ENCODE measurements around the gene LAMA3. TPM values are rescaled to one million over a fixed set of nuclear protein-coding genes. Genes with fewer than 3 reads are reported as not detected.

The LAMA3 gene
- total RNA-seq, 1 experiment from 2014 or later: 5.6 TPM

DNA sequence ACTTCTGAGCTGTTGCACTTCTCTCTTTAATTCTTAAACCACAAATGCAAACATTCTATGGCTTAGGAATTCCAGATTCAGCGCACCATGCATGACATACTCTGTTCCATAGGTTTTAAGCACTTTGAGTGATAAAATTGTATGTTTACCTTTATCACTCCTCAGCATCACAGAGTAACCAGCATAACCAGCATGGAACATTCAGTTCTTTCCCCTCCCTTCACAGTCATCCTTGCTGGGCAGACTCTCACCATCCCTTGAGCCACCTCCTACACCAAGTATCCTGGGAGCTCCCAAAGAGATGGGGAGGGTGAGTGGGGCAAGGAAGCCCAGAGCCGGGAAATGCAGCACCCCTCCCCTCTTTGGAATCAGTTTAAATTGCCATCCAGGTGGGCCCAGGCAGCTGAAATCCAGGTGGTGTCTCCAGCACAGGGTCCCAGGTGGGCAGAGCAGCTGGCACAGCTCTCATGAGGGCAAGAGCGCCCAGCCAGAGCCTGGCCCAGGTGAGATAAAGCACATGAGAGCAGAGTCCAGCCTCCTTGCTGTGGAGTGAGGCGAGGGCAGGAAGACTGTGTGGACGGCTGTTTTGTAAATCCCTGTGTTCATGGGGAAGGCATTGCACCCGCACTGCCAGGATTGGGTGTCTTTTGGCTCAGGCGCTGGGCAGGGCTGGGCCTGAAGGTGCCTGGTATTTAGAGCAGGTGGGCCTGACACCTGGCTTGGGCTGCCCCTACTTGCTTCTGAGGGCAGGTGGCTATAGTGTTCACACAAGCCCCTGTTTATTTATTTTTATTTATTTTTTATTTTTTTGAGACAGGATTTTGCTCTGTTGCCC, 36.8 kb downstream of the LAMA3 start:
- no peak overlapping the region for H3K4me3 ChIP-seq (replicated peaks in 1 of 2; ENCODE audit: low read depth in 1 of 2, low read length in 2 of 2)
- H3K9me2 ChIP-seq (ENCODE audit: insufficient read depth): no peaks in the 10 kb centered on the region
- no peaks in the 10 kb centered on the region for H3K36me3 ChIP-seq (ENCODE audit: control insufficient read depth in 1 of 2, insufficient read depth in 2 of 2, low read length in 2 of 2)
- H3K27me3 ChIP-seq (ENCODE audit: insufficient read depth, low read length): no peaks in the 10 kb centered on the region
- H3K27ac ChIP-seq (ENCODE audit: low read depth, low read length): no peak overlapping the region
- no peak for ATAC-seq
- peaks cover 0 to 3% of the 10 kb centered on the region in 2 experiments; a peak in 1 of 4 replicates for H3K9me3 ChIP-seq (ENCODE audit: control insufficient read depth in 1 of 2, insufficient read depth in 1 of 2, low read depth in 1 of 2, low read length in 2 of 2)
- ChIA-PET POLR2A (no interaction called here), CTCF (interaction anchor here (1.1 kb wide), 1 partner anchor 23 kb away, joined by 3 read pairs; no protein-coding TSS in a partner anchor), RAD21 (ENCODE audit: low non-redundant PET in 1 of 2, low total read pairs in 2 of 2, uncharacterized antibody in 2 of 2, unreplicated experiment in 2 of 2) (no interaction called here)
- no peaks in the 10 kb centered on the region for H3K79me2 ChIP-seq (ENCODE audit: insufficient read depth, low read length)
- no peak overlapping the region for H3K9ac ChIP-seq (ENCODE audit: low read length)
- no peak overlapping the region for H2AFZ ChIP-seq (ENCODE audit: low read depth, low read length, poor library complexity, severe bottlenecking)
- intact Hi-C loops (cut with micrococcal nuclease): no loop called here
- BruUV-seq (replicated peaks): no TSS peak
- no peak for DNase-seq (ENCODE audit: low read depth, low spot score)
- H3K4me2 ChIP-seq (ENCODE audit: low read length): no peak overlapping the region
- no peaks in the 10 kb centered on the region for H4K20me1 ChIP-seq (ENCODE audit: insufficient read depth)
- no peak for TF ChIP-seq ZFX (IDR thresholded peaks at IDR 0.05)
- no peak for TF ChIP-seq EZH2phosphoT487 (IDR thresholded peaks at IDR 0.05; ENCODE audit: borderline replicate concordance)
- TF ChIP-seq ZNF274 (IDR thresholded peaks at IDR 0.05; ENCODE audit: low read depth, low read length): no peak
- TF ChIP-seq, protein P1, sequence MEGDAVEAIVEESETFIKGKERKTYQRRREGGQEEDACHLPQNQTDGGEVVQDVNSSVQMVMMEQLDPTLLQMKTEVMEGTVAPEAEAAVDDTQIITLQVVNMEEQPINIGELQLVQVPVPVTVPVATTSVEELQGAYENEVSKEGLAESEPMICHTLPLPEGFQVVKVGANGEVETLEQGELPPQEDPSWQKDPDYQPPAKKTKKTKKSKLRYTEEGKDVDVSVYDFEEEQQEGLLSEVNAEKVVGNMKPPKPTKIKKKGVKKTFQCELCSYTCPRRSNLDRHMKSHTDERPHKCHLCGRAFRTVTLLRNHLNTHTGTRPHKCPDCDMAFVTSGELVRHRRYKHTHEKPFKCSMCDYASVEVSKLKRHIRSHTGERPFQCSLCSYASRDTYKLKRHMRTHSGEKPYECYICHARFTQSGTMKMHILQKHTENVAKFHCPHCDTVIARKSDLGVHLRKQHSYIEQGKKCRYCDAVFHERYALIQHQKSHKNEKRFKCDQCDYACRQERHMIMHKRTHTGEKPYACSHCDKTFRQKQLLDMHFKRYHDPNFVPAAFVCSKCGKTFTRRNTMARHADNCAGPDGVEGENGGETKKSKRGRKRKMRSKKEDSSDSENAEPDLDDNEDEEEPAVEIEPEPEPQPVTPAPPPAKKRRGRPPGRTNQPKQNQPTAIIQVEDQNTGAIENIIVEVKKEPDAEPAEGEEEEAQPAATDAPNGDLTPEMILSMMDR (IDR thresholded peaks at IDR 0.05 in 2 of 3, conservative IDR thresholded peaks at IDR 0.05 in 1 of 3; ENCODE audit: borderline replicate concordance in 1 of 3, insufficient read depth in 1 of 3, low read depth in 2 of 3, low read length in 2 of 3): no peak
- no peak for TF ChIP-seq RAD21 (IDR thresholded peaks at IDR 0.05; ENCODE audit: low read depth)
- TF ChIP-seq POLR2A (IDR thresholded peaks at IDR 0.05; ENCODE audit: borderline replicate concordance, extremely low read depth, insufficient read depth, insufficient read length): no peak
- TF ChIP-seq, protein P2, sequence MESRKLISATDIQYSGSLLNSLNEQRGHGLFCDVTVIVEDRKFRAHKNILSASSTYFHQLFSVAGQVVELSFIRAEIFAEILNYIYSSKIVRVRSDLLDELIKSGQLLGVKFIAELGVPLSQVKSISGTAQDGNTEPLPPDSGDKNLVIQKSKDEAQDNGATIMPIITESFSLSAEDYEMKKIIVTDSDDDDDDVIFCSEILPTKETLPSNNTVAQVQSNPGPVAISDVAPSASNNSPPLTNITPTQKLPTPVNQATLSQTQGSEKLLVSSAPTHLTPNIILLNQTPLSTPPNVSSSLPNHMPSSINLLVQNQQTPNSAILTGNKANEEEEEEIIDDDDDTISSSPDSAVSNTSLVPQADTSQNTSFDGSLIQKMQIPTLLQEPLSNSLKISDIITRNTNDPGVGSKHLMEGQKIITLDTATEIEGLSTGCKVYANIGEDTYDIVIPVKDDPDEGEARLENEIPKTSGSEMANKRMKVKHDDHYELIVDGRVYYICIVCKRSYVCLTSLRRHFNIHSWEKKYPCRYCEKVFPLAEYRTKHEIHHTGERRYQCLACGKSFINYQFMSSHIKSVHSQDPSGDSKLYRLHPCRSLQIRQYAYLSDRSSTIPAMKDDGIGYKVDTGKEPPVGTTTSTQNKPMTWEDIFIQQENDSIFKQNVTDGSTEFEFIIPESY (IDR thresholded peaks at IDR 0.05; ENCODE audit: extremely low read depth, insufficient replicate concordance, low read length): no peak
- TF ChIP-seq EGR1 (IDR thresholded peaks at IDR 0.05; ENCODE audit: low read depth): no peak
- no peak for TF ChIP-seq SP1 (IDR thresholded peaks at IDR 0.05; ENCODE audit: low read depth)
- TF ChIP-seq FOSL1 (IDR thresholded peaks at IDR 0.05; ENCODE audit: low read depth): no peak
- TF ChIP-seq TCF7L2 (IDR thresholded peaks at IDR 0.05; ENCODE audit: borderline replicate concordance, extremely low read depth, insufficient read depth, insufficient read length): no peak
- no peak for TF ChIP-seq YY1 (IDR thresholded peaks at IDR 0.05; ENCODE audit: extremely low read depth, insufficient replicate concordance, low read depth, low read length)
- no peaks in the 10 kb centered on the region for H3K4me1 ChIP-seq (ENCODE audit: control insufficient read depth in 1 of 2, insufficient read depth in 2 of 2, low read length in 2 of 2)

All from HCT116 (cell line).